Keratinocyte (primary cell): ENCODE data around the gene LRP10.

ENCODE experiments used
- CTCF ChIP-seq, 3 experiments: IDR thresholded peaks in 1 of 3; conservative IDR thresholded peaks in 1 of 3; optimal IDR thresholded peaks in 1 of 3; 2 replicates in 2 of 3; 3 replicates in 1 of 3; pipeline versions ENCODE3 to v1.5.1; 2011; ENCODE audit warnings: low read length in 3 of 3, mild to moderate bottlenecking in 3 of 3, moderate library complexity in 2 of 3, control low read depth in 1 of 3, inconsistent platforms in 1 of 3; ENCODE audit not compliant: insufficient read depth in 2 of 3; ENCODE audit errors: extremely low read depth in 1 of 3
- EZH2 ChIP-seq: IDR thresholded peaks from one replicate; pipeline ENCODE4 v1.6.1; 2012; ENCODE audit warnings: inconsistent platforms, mild to moderate bottlenecking, low read length, moderate library complexity

DNA sequence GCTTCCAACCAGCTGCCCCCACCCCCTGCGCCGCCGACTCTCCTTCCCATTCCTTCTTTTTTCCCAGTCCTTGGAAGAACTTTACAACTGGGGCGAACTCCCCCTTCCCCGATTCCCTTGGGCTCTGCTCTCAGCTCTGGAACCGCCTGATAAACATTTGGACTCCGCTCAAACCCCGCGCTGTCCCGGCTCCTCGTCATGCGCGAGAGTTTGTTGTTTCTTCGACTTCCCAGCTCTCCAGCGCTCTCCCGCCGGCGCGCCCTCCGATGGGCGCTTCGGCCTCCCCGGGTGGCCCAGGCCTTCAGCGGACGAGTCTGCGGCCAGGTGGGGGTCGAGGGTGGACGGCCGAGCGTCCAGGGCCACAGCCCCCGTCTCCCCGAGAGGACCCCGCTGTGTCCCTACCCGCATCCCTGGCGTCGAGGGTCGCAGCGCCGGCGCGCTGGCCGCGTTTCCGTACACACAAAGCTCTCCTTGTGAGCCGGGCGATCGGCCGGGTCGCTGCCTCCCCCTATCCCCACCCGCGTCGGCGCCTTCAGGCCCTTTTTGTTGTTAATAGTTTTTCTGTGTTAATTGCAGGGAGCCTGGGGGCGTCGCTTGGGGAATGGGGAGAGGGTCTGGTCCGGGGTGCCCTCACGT lies 34.3 kb upstream of the LRP10 start:
- TF ChIP-seq CTCF (optimal IDR thresholded peaks at IDR 0.05 in 1 of 3, IDR thresholded peaks at IDR 0.05 in 1 of 3, conservative IDR thresholded peaks at IDR 0.05 in 1 of 3; ENCODE audit: extremely low read depth in 1 of 3, insufficient read depth in 2 of 3, low read length in 3 of 3): no peak
- no peak for TF ChIP-seq EZH2
